CD4-positive, alpha-beta T cell treated with Interleukin-6 for 4 hours (primary cell): ENCODE results near the gene PCDHGC4.

Experiments
- DNase-seq: peaks from one replicate; pipeline ENCODE4 v3.0.0-alpha.2; 2020; ENCODE audit warnings: mixed read lengths

The PCDHGC4 gene

DNA sequence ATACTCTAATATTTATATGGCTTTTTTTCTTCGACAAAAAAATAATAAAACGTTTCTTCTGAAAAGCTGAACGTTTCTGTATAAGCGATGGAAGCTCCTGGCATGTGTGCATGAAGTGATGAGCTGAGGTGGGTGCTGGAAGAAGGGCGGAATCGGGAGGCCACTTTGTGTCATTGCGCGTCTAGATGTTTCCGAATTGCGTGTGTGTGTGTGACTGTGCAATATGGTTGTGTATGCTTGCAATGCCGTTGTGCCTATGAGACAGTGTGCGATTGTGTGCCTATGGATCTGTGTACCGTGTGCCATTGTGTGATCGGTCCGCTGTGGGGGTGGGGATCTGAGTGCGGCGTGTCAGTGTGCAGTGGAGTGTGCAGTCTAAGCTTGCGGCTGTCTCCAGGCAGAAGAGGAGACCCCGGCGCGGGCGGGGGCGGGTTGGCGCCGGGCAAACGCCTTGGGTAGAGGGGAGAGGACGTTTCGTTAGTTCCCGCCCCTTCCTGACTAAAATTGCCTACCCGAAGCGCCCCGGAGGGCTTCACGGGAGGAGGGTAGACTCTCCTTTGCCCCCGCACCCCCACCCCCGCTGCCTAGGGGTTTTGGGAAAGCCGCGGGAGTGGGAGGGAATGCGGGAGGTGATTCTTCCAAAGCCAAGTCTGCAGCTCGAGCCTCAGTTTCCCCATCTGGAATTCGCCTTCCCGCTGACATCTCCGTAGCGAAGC is 28.2 kb downstream of the PCDHGC4 start:
- peak; percentile 53 for DNase-seq

GRCh38 chr5:141513627-141514329 is 28.9 kb downstream of the PCDHGC4 start:
- DNase-seq = peak; percentile 60

DNA sequence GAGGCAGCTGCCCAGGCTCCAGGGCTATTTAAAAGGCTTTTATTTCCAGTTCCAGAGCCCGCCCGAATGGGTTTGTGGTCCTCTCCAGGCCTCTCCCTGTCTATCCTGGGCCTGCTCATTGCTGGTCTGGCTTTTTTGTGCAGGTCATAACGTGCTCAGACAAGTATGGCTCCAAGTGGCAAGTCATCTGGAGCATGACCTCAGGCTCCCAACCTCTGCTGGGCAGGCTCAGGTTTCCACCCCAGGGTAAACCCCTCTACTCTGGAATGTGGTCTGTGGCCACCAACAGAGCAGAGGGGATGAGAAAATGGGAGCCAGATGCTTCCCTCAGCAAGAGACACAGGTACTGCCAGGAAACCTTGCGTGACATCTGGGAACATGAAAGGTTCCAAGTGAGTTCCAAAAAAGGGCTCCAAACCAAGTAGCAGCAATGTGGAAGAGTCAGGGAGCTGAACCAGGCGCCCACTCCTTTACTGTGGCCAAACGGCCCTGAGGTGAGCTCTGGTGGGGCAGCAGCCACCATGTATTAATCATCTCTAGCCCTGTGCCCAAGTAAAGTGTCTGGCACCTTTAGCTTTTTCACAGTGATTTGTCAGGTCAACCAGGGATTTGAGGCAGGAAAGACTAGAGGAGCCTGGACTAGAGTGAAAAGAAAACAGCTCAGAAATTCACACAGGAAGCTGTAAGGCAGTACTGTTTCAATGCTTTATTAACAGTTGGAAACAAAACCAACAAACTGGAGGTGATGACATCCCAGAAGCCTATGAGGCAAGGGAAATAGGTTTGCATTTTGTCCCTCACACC is 29.7 kb downstream of the PCDHGC4 start:
- DNase-seq = no peak

DNA sequence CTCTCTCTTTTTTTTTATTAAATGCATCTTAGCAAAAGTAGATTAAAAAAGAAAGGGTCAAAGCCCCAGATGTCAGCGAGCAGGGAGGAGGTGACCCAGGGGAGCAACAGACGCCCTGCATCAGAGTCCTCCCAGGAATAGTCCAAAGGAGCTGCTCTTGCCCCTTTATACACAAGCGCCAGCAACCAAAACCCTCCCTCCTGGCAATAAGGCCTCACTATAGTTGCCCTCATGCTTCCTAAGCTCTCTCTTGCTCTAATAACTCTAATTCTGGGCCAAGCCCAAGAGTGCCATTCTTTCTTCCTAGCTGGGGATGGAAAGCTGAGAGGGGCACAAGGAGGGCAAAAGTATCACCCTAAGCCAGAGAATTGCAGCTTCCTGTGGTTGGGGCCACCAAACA is 30.3 kb downstream of the PCDHGC4 start:
- no peak for DNase-seq

- DNase-seq = no peak
Measured at GRCh38 chr5:141515946-141516671, 31.3 kb downstream of the PCDHGC4 start.

DNA sequence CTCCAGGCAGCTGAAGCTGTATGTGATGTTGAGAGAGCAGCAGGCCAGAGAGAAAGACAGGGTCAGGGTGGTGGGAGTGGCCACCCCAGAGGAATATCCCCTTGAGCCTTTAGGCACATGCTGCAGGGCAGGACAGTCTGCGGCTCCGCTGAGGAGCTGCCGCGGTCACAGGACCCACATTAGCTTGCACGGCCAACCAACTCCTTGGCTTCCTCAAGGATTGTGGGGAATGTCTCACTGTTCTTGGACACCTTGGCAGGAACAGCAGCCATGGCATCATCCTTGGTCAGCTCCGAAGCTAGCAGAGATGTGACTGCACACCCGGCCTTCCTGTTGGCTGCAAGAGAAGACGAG is 31.8 kb downstream of the PCDHGC4 start:
- no peak for DNase-seq

DNA sequence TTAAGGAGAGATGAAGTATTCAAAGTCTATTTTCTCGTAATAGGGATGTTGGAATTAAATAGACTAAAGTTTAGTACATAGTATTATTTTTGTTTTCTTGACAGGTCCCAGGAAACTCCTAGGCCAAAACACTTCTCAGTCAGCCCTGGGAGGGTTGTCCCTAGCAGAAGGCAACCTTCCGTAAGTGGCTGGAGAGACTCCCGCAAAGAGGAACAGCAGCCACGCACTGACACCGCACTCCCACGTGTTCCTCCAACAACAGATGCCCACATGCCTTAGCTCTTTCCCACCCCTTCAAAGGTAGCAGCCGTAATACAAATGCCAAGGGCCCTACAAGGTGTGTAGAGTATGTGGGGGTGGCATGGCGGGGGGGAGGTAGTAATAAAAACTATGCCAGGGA is 32.5 kb downstream of the PCDHGC4 start:
- DNase-seq = no peak

DNA sequence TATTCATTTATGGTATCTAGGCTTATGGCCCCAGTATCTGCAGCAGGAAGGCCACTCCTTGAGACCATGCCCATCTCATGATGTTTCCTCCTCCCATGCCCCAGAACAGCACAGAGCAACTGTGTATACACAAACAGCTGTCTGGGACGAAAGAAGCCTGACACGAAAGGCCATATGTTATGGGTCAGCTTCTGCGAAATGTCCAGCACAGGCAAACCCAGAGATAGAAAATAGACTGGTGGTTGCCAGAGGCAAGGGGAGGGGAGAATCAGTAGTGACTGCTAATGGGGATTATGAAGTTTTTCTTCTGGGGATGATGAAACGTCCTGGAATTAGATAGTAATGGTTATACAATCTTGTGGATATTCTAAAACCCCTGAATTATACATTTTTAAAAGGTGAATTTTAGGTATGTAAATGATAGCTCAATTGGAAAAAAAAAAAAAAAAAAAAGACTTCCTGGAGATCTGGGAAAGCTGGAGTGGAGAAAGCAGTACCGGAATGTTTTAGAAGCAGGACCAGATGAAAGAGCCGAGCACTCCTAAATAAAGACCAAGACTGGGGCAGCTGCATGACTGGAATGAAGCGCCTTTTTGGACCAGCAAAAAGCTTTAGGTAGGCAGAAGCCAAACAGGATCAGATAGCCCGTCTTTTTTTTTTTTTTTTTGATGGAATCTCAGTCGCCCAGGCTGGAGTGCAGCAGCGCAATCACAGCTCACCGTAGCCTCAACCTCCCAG is 33.2 kb downstream of the PCDHGC4 start:
- no peak for DNase-seq

GRCh38 chr5:141518618-141519015 is 33.8 kb downstream of the PCDHGC4 start:
- no peak for DNase-seq

DNA sequence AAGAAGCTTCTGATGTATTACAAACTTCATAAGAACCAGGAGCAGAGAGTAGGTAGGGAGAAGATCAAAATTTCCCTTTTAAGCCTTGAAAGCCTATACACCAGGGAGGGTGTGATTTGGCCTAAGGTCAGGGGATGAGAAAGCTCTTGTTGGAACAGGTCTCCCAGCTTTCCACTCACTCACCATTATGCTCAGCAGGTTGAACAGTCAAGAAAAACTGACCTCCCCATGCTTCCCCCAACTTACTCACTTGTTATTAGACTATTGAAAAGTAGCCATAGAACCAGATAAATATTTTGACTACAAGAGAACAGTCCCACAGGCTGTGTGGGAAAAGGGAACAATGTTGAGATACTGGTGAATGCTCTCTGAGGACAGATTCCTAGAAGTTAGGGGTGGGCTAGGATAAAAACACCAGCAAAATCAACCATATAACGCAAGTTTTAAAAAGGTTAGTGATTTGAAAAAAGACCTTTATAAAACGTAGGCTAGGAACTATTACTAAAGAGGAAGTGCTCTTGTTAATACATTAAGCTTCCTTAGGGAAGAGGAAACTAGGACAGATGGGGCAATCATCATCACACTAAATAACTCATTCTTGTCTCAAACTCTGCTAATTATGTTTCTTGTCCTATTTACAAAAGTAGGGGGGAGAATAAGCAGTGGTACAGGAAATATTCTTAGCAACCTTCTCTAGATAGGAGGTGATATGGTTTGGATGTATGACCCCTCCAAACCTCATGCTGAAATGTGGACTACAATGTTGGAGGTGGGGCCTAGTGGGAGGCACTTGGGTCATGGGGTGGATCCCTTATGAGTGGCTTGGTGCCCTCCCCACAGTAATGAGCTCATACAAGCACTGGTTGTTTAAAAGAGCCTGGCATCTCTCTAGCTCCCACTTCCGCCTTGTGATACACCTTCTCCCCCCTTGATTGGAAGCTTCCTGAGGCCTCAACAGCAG is 35.1 kb downstream of the PCDHGC4 start:
- DNase-seq = no peak

GRCh38 chr5:141521244-141521781 is 36.5 kb downstream of the PCDHGC4 start:
- DNase-seq = no peak

- DNase-seq = no peak
Measured at GRCh38 chr5:141522301-141522700, 37.5 kb downstream of the PCDHGC4 start.

DNA sequence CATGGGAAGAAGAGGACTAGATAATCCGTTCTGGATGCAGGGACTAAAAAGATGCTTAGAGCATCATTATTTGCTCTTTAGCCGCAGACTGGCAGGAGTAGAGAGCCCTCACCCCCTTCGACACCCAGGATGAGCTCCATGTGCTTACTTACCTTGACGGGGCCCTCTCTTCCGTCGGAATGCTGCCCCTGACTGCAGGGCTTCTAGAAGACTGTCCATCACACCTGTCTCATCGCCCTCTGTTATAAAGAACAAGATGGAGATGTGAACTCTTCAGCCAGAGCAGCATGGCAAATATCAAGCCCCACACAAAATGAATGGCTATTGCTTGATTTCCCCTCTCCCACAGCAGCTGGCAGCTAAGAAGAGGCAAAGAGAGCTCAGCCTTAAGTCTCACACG is 39.2 kb downstream of the PCDHGC4 start:
- DNase-seq = no peak

- DNase-seq = peak; percentile 62
Measured at GRCh38 chr5:141524604-141525597, 40.1 kb downstream of the PCDHGC4 start.

DNA sequence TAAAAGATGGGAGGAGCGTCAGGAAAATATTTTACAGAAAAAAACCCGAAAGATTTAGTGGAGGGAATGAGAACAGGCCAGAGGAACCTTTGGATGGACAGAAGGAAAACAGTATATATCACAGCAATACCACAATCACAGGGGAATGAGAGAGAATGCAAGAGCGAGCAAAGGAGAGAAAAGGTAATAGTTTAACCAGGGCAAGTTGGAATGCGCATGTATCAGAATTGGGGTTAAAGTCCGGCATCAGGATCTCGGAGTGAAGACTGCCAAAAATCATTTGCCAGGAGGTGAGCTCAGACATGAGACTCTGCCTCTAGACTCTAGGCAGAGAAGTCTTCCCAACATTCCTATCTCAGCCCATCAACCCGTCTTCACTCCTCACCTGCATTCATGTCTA is 40.8 kb downstream of the PCDHGC4 start:
- DNase-seq = no peak

GRCh38 chr5:141527426-141527825 is 42.6 kb downstream of the PCDHGC4 start:
- DNase-seq = no peak

DNA sequence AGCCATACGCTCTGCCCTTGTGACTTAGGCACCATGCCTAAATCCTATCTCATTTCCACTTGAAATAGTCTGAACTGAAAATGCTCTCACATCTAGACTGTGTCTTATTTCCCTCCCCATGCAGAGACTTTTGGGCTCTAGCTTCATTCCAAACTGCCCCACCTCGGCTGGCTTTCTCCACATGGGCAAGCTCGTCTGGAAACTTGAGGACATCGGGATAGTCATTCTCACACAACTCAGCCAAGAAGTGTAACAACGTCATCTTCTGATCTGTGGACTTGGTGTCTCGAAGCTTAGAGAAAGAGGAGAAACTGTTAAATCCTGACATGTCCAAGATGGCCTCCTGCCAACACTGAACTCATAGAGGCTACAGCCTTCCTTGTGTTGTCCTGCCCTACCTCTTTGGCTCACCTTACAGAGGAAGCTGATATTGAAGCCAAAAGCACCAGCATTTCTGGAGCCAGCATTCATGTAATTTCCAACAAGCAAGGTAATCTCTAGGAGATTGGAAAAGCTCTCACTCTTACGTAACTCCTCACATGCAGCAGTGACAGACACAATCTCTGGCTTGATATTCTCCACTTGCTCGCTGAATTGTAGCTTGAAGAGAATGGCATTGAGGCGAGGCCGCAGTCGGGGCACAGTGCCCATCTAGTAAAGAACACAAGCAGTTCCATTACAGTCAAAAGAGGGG is 43.6 kb downstream of the PCDHGC4 start:
- no peak for DNase-seq

- DNase-seq = no peak
Measured at GRCh38 chr5:141529002-141529401, 44.2 kb downstream of the PCDHGC4 start.

- DNase-seq = no peak
Measured at GRCh38 chr5:141529873-141530272, 45.0 kb downstream of the PCDHGC4 start.
